GM21737 (cell line): ENCODE measurements around the gene SLC6A17.

ENCODE experiments used
- ATAC-seq: cut with Tn5 transposase; IDR thresholded peaks from one replicate; pipeline ENCODE4 v1.9.1; 2021; ENCODE audit warnings: mild to moderate bottlenecking, moderate library complexity; ENCODE audit not compliant: unreplicated experiment

The SLC6A17 gene

DNA sequence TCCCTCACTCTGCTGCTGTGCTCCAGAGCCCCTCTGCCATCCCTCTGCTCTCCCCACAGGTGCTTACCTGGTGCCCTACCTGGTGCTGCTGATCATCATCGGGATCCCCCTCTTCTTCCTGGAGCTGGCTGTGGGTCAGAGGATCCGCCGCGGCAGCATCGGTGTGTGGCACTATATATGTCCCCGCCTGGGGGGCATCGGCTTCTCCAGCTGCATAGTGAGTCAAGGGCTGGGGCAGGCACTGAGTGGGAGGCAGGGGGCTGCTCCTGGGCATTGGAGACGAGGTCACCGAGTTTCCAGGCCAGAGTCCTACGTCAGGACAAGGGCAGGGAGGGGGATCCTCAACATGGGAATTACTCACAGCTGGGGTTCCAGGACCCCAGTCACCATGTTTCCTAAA, 21.7 kb downstream of the SLC6A17 start:
- ATAC-seq, result no peak

DNA sequence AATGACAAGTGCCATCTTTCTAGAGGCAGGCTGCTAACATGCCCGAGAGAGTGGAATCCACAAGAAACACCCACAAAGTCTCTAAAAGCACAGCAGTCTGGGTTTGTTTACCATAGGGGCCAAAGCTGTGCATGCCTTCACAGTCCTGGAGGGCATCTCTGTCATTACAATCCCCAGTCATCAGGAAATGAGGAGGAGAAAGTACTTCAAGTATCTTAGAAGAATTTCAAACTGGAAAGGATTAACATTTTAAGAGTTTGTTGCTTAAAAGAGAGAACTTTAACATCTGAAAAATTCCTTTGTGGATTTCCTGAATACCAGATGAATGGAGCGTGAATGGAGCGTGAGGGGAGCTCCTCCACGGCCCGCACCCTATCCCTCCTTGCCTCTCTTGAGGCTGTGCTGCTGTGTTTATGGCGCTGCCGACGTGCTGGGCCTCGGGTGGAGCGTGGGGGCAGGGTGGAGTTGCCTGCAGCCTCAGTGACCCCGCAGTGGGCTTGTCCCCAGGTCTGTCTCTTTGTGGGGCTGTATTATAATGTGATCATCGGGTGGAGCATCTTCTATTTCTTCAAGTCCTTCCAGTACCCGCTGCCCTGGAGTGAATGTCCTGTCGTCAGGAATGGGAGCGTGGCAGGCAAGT, 23.3 kb downstream of the SLC6A17 start:
- no peak for ATAC-seq

- ATAC-seq, result no peak
Measured at GRCh38 chr1:110174961-110175360, 24.7 kb downstream of the SLC6A17 start.

- no peak for ATAC-seq
Measured at GRCh38 chr1:110176299-110176956, 26.1 kb downstream of the SLC6A17 start.

GRCh38 chr1:110177775-110178174, 27.5 kb downstream of the SLC6A17 start:
- ATAC-seq, result no peak

DNA sequence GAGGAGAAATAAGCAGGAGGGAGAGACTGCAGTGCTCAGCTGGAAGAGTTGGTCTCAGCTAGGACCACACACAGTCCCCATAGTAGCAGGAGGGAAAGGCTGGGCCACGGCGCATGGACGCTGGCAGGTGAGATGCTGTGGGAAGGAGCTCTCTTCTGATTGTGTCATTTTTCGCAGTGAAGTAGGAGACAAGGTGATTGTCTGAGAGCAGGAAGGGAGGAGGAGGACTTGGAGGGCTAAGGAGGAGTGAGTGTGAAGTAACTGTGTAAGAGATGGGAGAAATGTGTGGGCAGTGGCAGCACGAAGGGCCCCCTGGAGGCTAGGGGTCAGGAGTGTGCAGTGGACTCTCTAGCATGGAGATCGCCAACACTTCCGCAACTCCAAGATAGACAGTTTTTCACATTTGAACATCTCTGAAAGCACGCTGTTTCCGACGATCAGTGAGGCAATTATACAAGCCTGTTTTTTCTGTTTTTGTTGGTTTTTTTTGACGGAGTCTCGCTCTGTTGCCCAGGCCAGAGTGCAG, 33.4 kb downstream of the SLC6A17 start:
- no peak for ATAC-seq

- no peak for ATAC-seq
Measured at GRCh38 chr1:110184446-110184845, 34.2 kb downstream of the SLC6A17 start.

DNA sequence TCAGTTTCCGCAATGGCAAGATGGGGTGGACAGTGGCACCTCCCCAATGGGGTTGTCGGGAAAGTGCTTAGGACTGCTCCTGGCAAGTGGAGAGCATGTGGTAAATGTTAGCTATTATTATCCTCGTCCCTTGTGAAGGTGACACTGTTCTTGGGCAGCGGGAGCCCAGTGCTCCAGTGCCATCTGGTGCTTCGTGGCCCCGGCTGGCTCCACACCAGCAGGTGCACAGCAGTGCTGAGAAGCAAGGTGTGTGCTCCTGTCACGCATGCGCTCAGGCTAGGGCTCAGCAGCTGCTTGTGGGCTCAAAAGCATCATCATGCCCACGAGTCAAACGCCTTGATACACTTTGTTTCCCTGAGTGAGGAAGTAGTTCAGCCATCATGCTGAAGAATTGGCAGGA, 34.9 kb downstream of the SLC6A17 start:
- ATAC-seq, result no peak

DNA sequence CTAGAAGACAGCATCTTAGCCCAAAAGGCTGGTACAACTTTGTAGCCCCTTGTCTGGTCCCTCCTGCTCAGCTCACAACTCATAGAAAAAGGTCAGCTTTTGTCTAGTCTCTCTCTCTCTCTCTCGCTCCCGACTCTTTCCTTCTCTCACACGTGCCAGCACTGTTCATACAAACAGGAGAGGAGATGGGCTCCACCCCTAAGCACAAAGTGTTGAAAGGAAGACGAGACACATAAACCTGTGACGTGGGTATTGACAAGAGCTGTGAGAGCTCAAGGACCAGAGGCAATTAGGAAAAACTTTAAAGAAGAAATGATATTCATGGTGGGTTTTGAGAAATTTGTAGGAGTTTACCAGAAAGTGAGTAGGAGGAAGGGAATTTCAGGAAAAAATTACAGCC, 36.3 kb downstream of the SLC6A17 start:
- no peak for ATAC-seq

DNA sequence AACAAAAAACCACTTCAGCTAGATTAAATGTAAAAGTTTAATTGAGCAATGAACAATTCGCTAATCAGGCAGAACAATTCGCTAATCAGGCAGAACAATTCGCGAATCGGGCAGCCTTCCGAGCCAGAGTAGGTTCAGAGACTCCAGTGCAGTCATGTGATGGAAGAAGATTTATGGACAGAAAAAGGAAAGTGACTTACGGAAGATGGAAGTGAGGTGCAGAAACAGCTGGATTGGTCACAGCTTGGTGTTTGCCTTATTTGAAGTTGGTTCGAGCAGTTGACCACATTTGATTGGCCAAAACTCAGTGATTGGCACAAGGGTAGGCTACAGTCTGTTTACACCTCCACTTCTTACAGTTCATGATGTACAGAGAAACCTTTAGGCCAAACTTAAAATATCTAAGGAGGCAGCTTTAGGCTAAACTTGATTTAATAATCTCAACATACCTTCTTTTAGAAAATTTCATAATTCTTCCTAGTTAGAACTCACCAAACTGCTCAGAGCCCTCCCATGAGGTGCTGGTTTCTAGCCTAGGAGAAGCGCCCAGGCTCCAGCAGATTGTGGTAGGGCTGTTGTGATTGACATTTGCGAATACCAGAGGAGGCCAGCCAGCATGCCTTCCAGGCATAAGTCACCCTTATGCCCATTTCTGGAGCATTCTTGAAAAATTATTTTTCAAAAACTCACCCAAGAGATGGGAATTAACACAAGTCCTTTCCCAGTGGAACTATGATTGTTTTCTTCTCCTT, 37.0 kb downstream of the SLC6A17 start:
- ATAC-seq, result no peak

DNA sequence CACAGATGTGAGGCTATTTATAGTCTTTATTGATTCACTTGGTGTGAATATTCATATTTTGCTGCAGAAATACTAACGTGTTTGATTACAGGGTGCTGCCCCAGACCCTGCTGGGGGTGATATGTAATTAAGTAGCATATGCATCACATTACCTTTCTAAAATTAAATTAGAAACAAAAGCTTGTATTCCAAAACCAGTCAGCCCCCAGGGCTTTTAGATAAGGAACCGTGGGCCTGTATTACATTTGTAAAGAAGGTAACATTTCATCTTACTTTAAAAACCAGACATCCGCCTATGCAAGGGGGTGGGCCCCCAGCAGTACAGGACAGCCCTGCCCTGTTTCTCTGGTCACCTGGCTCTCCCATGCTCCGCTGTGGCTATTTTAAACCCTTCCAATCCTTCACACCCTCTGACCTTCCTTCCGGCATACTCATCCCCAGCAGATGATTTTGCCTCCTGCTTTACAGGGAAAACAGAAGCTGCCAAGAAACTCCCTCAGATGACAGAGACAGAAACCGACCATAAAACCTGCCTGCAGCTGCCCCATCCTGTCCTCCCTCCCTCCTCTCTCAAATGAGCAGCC, 37.8 kb downstream of the SLC6A17 start:
- ATAC-seq, result no peak

DNA sequence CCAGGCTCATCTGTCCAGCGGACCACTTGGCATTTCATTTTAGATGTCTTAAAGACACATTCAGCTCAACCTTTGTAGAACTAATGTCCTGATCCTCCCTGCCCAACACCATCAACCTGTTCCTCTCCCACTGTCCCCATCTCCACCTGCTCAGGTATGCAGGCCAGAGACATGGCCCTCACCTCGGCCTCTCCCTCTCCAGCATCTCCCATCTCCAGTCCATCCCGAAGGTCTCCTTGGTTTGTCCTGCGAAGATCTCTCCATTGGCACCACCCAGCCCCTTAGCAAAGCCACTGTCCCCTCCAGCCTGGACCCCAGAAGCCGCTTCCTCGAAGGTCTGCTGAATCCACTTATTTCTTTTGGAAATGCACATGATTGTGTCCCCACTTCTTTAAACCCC, 38.9 kb downstream of the SLC6A17 start:
- no peak for ATAC-seq

DNA sequence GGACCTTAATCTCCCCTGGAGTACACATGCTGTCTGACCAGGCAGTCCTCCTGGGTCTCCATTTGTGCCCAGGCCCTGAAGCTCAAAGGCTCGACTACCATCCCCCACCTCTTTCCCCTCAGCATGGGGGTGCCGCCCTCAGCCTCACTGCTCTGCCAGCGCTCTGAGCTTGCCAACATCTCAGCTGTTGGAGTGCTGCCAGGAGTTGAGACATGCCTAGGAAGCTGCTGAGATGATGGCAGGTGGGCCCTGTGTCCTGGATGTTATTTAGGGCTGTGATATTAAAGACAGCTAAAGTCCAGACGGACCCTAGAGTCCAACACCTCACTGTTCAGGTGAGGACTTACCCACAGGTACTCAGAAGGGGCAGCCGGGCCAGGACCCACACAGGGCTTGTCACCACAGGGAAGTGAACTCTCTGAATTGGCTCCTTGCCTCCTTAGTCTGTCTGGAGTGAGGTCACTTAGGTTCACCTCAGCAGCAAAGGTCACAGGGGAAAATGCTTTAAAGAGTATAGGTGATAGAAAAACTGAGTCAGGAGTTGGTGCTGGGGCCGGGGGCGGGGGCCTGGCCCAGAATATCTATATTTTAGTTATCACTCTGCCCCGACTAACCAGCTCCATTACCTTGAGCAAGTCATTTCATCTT, 40.1 kb downstream of the SLC6A17 start:
- ATAC-seq, result no peak

DNA sequence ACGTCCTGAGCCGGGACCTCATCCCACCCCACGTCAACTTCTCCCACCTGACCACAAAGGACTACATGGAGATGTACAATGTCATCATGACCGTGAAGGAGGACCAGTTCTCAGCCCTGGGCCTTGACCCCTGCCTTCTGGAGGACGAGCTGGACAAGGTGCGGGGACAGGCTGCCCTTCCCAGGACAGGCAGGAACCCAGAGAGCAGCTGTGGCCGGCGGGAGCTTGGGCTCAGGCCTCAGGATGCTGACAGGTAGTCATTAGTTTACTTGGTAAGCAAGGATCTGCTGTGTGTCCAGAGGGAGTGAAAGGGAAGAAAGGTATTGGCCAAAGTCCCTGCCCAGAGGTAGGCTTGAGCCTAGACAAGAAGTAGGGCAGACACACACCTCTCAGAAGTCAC, 42.2 kb downstream of the SLC6A17 start:
- ATAC-seq, result no peak

DNA sequence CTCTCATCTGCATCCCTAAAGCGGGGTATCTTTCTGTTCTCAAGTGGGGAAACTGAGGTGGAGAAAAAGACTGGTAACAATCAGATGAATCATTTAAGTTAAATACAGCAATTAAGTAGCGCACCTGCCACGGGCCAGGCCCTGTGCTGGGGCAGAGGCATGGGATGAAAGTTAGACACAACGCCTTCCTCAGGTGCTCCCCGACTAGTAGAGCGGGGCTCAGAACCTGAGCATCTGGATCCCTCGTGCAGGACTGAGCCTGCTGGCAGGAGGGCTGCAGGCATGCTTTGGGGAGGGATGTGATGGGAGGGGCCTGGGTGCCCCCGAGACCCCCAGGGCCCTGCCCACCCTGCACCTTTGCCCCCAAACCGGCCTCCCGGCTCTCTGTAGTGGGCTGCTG, 44.9 kb downstream of the SLC6A17 start:
- ATAC-seq, result no peak

DNA sequence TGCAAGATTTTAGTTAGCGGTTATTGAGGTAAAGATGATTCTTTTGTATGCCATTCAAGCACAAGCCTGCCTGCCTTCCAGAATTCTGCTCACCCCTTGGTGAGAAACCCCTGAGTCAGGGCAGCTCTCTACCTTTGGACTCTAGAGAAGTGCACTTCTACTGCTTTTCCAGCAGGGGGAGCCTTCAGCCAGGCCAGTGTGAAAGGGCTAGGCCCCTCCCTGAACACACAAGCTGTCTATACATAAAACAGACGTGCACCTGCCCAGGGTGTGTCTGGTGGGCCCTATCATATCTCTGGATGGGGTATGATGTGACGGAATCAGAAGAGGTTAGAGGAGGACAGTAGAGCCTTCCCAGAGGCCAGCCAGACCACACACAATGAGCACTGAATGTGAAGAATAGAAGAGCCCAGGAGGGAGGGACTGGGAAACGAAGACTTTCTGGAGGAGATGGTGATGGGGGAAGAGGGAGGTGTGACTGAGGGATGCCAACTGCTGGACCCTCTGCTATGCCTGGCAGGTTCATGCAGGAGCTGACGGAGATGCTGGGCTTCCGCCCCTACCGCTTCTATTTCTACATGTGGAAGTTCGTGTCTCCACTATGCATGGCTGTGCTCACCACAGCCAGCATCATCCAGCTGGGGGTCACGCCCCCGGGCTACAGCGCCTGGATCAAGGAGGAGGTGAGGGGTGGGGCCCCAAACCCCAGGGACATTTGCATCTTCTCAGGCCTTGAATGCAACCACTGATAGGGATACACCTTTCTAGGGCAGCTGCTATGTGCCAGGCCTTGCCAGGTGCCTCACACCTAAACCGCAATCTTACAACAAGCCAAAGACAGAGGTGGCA, 46.8 kb downstream of the SLC6A17 start:
- no peak for ATAC-seq

GRCh38 chr1:110197905-110198629, 47.8 kb downstream of the SLC6A17 start:
- ATAC-seq, result no peak

GRCh38 chr1:110198746-110199145, 48.5 kb downstream of the SLC6A17 start:
- ATAC-seq, result no peak

- no peak for ATAC-seq
Measured at GRCh38 chr1:110200190-110200589, 49.9 kb downstream of the SLC6A17 start.

DNA sequence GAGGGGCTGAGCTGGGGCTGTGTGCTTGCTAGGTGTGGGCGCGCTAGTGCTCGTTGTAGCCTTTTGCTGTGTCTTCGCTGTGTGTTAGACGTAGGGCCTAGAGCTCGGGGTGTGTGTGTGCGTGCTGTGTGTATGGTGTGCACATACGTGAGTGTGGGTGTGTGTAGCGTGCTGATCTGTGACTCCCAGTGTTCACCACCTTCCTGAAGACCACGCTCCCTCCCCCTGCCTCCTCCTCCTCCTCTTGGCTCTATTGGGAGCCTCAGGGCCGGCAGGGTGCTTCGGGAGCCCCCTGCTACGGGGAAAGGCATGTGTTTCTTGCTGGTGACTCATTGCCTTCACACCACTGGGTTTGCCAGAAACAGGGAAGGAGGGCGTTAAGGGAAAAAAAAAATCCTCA, 50.4 kb downstream of the SLC6A17 start:
- ATAC-seq, result no peak
